A204.1 (cell line): ENCODE results near the gene ASCC1.

Experiments used
- FAIRE-seq: peaks from 2 replicates; lab custom pipeline; 2012; peaks lifted over from hg19 to GRCh38; lab: Jason Lieb, UNC

The ASCC1 gene

DNA sequence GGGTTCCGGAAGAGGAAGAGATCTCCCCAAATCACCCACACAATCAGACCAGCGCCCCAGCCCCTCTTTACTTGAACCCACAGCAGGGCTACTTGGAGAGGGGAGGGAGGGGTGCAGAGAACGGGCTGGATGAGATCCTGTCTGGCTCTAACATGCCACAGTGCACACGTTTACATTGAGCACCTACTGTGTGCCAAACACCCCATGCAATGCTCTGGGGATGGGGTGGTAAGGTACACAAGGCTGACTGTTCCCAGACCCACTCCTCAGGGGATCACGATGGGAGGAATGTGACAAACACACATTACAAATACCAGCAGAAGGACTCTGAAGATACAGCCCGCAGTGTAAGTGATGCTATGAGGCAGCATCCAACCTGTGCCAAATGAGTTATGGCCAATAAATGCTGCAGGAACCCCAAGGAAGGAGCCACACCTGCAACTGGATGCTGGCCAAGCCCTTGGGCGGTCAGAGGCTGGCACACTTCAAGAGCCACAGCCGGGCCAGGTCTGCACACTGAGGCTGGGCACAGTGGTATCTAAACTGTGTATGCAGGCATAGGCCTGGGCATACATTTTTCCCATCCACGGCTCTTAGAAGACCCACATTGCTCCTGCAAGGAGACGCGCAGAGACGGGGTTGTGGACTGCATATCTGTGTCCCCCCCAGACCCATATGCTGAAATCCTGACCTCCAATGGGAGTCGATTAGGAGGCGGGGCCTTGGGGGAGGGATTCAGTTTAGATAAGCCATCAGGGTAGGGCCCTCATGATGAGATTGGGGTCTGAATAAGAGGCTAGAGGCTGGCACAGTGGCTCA lies 134.1 kb downstream of the ASCC1 start:
- FAIRE-seq: no peak

DNA sequence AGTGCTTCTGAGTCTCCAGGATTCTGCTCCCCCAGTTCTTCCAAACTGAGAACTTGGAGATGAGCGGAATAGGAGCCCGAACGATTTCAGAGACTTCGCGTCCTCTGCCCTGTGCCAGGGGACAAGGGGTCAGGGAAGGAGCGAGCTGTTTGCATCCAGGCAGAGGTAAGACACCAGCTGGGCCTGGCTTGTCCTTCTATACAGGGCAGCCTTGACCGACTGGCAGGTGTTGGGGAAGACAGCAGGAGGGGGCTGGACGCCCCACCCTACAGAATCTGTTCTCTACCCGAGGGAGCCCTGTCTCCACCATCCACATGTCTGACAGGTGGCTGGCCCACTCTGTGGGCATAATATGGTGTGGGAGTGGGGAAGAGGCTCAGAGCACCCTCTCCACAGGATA lies 134.9 kb downstream of the ASCC1 start:
- FAIRE-seq: no peak

DNA sequence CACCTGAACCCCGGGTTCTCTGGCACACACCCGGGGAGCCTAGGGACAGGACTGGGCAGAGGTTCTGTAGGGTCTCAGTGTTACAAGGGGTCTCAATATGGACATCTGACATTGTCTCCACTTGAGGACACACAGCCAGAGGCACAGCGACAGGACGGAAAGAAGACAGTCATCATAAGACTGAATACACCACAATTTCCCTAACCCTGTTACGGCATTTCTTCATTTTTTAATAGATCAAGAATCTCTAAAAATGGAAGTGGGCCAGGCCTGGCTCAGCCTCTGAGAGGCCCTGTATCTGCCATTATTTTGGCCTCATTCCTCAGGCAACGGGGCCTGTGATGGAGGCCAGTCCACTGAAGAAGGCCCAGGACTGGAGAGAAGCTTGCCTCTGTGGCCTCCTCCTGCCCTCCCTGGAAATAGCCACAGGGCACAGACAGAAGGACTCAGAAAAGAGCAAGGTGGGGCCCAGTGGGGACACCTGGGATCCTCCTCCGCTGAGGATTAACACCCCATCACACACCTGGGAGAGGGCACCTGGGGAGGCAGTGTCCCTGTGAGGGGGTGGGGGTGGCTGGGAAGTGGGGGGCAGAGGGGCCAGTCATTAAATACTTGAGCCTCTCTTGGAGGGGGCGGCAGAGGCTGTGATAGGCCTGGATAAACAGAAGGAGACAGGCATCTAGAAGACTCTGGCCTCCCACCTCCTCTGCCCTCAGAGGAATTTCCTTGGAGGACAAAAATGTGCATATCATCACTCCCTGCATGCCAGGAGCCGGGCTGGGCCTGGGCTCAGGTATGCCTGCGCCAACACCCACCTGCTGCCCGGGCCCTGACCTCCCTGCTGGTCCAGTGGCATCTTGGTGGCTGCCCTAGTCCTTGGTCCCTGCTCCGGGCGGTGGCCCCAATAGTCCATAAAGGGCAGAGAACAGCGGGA lies 135.8 kb downstream of the ASCC1 start:
- FAIRE-seq: no peak

DNA sequence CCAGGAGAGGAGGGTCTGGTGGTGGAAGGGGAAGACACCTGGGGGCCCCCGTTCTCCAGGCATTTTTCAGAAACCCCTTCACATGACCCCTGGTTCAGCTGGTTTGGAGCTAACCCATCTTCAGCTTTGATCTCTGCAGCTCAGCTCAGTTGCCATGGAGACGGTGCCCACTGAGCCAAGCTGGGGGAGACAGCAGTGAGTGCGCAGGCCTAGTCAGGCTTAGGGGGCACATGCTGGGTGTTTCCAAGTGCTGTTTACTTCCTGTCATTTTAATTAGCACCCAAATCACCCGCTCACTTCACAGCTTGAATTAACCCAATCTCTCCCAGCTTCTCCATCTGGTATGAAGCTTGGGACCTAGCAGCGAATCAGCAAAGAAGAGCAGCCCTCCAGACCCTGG lies 136.7 kb downstream of the ASCC1 start:
- no peak for FAIRE-seq

DNA sequence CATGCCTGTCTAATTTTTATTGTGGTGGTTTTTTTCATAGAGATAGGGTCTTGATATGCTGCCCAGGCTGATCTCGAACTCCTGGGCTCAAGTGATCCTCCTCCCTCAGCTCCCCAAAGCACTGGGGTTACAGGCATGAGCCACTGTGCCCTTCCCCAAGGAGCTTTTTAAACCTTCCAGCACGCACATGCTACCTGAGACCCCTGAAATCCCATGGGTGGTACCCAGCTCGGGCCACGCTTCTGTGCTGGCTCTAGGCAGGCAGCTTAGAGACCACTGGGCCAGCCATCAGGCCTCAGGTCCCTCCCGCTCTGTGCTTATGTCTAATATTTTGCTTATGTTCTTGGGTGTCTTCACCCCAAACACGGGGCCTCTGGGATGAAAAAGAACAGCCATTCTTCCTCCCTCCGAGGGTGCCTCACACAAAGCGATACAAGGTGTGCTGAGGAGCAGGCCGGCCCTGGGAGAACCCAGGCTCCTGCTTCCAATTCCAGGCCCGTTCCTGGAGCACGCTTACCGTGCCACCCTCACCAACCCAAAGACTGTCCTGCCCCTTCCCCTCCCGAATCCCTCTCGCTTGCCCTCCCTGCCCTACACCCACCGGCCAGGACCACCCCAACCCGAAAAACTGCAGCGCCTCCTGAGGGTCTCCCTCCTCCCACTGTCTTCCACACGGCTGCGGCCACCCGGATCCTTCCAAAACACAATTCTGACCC lies 138.6 kb downstream of the ASCC1 start:
- no peak for FAIRE-seq

DNA sequence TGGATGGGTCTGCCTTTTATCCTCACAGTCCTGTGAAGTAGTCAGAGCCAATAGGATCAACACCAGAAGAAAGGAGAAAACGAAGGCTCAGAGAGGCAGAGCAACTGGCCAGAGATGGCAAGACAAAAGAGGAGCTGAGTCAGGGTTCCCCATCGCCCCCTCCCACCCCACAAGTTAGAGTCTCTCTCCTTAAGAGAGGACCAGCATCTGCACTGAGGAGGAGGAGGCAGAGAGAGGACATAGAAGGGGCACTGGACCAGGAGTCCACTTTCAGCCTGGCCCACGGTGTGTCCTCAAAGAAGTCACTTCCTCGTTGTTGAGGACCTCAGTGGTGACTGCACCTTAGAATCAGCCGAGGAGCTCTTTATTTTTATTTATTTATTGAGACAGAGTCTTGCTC lies 139.3 kb downstream of the ASCC1 start:
- FAIRE-seq: no peak

DNA sequence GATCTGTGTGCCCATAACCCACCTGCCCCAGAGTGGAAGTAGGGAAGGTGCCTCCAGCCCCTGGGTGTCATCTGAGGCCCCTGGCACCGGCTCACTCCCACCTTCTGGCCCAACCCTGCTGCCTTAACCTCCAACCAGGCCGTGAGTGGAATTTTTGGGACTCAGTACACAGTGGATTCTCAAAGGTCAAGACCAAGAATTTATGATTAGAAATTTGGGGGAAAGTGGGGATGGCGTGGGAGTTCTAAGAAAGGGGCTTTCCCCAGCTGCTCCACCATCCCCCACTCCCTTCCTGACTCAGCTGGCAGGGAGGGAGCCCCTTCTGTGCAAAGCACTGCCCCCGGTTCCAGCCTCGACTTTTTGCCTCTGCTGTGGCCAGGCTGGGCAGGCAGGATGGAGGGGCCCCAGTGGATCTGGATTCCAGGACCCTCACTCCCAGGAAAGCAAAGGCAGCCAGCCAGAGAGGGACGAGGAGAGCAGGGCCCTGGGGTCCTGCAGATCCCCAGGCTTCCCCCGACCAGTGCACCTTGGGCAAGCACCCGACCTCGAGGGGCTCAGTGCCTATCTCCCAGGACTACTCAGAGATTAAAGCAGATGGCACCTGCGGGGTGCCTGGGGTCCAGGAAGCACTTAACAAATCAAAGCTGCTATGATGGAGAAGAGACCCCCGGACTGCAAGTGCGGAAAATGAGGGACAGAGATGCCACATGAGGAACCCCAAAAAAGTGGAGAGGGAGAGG lies 140.5 kb downstream of the ASCC1 start:
- no peak for FAIRE-seq

DNA sequence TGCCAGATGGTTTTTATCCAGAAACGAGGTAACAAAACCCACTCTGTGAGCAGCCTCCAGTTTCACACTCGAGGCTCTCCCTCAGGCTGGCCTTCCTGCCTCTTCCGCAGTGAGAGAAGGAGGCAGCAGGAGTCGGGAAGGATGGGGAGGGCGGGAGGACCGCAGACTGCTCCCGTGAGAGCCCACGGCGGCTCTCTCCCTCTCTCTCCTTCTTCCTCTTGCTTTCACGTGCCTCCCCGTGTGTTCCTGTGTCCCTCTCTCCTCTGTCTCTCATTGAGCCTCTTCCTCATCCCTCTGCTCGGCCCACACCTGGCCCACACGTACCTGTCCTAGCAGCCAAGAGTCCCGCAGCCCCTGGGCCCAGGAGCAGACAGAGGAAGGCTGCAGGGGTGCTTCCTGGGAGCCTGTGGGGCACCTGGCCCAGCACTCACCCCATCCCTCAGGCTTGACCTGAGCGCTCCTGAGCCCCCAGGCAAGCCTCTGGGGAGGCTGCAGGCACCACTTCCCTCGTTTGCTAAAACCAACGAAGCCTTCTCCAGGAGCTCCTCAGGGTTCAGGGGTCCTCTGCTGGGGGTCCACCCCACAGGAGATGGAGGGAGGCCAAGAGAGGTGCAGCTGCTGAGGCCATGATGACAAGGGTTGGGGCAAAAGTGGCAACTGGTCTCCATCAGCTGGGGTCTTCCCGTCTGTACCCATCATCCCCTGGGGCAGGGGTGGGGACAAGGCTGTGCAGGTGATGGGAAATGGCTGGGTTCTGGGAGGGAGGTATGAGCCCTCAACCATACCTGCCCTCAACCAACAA lies 141.3 kb downstream of the ASCC1 start:
- FAIRE-seq: no peak

DNA sequence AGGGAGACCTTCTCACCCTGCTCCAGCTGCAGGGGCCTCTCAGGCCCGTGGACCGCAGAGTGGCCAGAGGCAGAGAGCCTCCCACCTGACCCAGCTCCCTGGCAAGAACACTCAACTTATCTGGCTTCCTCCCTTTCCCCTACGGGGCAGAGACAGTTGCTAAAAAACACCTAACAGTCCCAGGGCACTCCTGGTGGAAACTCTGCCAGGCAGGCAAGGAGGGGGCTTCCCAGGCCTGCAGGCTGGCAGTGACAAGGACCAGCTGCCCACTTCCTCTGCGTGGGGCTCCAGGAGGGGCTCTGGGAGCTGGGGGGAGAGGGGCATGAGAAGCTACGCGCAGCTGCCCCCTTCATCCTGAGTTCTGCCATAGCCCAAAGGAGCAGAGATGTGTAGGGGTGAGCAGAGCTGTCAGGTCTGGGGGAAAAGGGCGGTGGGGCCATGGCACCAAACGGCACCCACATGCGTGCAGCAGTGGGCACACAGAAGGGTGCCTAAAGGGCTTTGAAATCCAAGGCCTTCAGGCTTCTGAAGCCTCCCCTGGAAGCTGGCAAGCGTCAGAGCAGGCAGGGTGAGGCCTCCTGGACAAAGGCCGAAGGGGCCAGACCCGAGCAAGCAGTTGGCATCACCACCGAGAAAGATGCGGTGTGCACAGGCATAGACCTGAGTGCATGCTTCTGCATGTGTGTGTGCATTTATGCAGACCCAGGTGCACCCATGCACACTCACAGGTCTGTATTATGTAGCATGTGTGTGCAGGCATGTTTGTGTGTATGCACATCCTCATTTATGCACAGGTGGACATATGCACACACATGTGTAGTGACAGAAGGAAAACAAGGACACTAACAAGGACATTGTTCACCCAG lies 142.1 kb downstream of the ASCC1 start:
- FAIRE-seq: no peak

DNA sequence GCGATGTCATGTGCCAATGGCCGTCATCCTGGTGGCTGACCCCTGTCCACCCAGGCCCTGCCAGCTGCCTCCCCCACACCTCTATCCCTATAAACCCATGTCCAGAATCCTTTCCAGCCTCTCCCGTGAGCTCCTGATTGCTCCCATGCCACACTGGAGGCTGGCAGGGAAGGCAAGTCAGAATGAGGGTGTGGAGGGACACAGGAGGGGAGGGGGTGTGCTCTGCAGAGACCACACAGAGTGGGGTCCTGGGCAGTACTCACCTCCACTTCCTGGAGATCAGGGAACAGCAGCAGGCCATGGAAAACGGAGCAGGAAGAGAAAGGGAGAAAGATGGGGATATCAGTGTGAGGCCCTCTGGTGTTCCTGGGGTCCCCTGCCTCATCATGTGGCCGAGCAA lies 143.4 kb downstream of the ASCC1 start:
- no peak for FAIRE-seq

DNA sequence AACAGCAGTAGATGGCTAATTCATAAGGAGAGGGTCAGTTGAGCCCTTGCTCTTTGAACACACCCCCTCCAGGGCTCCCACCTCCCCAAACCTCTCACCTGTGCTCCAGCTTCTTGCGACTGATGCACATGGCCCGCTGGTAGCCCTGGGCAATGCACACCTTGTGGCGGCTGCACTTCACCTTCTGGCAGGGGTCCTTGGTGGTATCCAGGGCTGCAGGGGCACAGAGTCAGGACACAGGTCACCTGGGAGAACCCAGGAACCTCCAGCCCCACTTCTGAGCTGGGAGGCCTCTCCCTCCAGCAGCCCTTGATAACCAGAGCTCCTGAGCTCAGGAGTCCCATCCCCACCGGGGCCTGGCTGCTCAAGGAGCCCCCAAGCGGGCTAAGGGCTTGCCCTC lies 144.0 kb downstream of the ASCC1 start:
- FAIRE-seq: no peak

DNA sequence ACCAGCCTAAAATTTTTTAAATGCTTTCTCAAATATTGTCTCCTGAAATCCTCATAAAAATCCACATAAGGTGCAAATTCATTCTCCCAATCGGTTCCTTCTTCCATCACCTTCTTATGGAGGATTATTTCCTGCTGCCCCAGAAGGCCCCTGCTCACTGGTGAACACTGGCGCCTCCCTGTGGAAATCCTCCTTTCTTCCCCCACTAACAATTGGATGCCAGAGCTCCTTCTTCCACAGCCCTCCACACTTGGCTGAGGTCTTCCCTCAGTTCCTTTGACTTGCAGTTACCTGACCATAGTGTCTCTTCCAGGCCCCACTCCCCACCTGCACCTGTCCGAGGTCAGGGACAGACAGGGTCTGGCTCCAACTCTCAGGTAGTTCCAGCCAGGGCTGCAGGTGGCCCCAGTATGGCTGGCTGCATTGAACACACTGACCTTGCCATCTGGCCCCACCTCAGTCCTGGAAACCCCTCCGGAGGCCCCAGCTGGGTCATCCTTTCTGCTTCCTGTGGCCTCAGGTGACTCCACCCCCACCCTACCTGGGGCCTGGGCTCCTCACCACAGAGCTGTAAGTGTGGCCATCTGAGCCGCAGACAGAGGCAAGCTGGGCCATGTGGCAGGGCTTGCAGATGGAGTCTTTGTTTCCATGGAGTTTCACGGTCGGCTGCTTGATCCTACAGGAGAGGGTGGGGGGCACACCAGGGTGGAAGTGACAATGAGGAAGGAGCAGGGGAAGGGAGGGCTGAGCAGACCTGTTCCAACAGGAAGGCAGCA lies 146.1 kb downstream of the ASCC1 start:
- no peak for FAIRE-seq

DNA sequence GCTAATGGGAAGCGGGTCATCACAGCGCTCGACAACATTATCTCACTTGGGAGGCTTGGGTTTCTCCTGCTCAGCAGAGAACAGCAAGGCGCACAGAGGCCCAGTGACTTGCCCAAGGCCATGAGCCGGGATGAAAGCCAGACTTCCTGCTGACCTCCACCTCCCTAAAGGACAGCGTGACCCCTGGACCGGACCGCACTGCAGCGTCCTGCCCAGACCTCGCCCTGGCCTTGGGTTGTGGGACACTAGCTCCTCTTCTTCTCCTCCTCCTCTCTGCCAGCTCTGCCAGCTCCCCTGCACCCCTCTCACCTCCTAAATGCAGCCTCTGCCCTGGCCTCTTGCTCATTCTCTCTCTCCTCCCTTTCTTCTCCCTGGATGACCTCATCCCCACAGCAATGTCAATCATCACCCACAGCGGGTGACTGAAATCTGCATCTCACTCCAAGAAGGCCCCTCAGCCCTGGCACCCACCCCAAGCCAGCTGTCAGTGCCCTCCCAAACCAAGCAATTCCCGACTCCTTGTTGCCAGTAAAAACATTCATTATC lies 147.1 kb downstream of the ASCC1 start:
- FAIRE-seq: no peak

DNA sequence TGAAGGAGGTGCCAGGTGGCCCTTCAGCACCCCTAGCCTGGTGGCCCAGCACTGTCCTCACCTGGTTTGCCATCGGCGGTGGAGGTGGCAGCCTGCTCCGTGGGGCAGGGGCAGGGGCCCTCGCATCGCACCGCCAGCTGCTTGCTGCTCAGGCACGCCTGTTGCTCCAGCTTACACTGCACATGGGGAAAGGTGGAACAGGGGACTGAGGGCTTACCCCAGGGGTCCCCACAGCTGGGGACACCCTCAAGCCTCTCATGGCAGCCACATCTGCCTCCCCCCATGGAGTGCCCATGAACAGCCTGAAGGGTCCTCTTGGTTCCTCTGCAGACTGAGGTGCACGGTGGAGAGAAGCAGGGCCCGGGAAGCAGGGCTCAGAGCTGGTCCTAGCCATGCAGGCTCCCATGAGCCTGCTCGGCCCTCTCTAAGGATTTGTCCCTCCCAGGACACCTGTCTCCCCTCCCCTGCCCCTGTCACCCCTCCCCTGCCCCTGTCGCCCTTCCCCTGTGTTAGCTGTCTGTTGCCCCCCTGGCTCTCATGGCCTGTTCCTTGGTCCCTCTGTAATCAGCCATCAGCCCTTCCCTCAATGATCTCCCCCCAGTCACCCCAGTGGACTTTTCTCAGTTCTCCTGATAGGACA lies 147.8 kb downstream of the ASCC1 start:
- no peak for FAIRE-seq

DNA sequence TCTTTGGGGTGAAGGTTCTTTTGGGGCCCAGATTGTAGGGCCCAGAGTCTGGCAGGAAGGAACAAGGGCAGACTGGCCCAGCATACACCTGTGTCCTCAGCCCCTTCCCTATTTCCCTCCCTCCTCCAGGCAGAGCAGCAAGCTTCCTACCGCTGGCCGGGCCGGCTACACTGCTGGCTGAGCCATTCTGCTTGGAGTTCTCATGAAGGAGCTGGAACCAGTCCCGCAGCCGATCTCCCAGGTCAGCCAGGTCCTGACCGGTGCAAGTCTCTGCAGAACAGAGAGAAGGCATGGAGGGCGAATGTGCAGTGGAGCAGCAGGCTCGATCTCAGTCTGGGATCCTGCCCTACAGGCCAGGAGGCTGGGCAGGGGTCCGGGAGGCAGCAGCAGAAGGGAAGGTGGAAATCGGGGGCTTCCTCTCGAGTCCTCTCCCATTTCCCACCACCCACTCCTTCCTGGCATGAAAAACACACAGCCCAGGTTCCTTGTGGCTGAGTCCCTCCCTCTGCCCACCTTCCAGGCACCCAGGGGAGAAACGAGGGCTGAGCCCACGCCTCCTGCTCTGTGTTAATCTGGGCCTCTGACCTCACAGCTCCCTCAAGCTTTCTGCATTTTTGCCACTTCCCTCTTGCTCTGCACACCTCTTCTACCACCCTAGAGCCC lies 148.5 kb downstream of the ASCC1 start:
- no peak for FAIRE-seq

DNA sequence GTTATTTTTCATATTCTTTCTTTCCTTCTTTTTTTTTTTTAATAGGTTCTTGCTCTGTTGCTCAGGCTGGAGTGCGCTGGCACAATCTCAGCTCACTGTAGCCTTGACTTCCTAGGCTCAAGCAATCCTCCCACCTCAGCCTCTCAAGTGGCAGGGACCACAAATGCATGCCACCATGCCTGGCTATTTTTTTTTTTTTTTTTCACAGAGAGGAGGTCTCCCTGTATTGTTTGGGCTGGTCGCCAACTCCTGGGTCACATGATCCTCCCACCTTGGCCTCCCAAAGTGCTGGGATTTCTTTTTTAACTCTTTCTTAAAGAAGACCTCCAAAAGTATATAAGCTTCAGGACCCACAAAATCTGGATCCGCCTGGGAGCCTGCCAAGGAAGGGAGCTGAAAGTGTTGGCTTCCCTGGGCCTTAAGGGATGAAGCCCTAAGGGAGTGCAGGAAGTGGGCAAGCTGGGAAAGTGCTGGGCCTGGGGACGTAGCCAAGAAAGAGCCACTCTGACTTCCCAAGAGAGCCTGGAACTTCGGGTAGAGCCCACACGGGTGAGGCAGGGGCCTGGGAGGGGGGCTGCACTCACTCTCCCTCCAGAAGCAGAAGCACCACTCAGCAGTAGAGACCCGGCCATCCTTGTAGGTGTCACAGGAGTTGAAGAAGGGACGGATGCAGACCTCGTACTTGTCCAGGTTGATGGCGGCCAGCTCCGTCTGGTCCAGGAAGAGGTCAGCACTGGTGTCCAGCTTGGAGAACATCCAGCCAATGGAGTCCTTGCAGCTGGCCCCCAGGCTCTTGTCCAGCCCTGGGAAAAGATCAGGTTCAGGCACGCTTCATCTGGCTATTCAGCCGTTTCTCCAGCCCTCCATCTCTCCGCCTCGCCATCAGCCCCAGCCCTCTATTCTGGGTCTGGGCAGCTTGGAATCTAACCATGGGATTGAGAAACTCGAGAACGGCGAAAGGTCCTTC lies 149.5 kb downstream of the ASCC1 start:
- no peak for FAIRE-seq
